ENCODE measurements around the gene CCR6. TPM values are rescaled to one million over a fixed set of nuclear protein-coding genes. Genes with fewer than 3 reads are reported as not detected.
"Not testable (repeated sequence)": the region's sequence is repeated elsewhere in the genome, so short reads cannot be mapped to it uniquely, and the experiment has no call there.

CCR6 gene
- total RNA-seq, 1 experiment from 2014 or later: not detected

GRCh38 chr6:167169867-167170266 is 47.0 kb downstream of the CCR6 start:
- not testable (repeated sequence) for DNase-seq (ENCODE audit: low read depth)

- not testable (repeated sequence) for DNase-seq (ENCODE audit: low read depth)
Measured at GRCh38 chr6:167171300-167171699, 48.4 kb downstream of the CCR6 start.

- DNase-seq (ENCODE audit: low read depth): not testable (repeated sequence)
Measured at GRCh38 chr6:167172011-167172410, 49.1 kb downstream of the CCR6 start.

GRCh38 chr6:167177271-167177670 is 54.4 kb downstream of the CCR6 start:
- not testable (repeated sequence) for DNase-seq (ENCODE audit: low read depth)

- DNase-seq (ENCODE audit: low read depth): not testable (repeated sequence)
Measured at GRCh38 chr6:167178896-167179655, 56.2 kb downstream of the CCR6 start.

GRCh38 chr6:167180086-167180485 is 57.2 kb downstream of the CCR6 start:
- DNase-seq (ENCODE audit: low read depth): not testable (repeated sequence)

- DNase-seq (ENCODE audit: low read depth): not testable (repeated sequence)
Measured at GRCh38 chr6:167181351-167181750, 58.5 kb downstream of the CCR6 start.

GRCh38 chr6:167182913-167183314 is 60.0 kb downstream of the CCR6 start:
- not testable (repeated sequence) for DNase-seq (ENCODE audit: low read depth)

GRCh38 chr6:167185101-167185500 is 62.2 kb downstream of the CCR6 start:
- not testable (repeated sequence) for DNase-seq (ENCODE audit: low read depth)

- not testable (repeated sequence) for DNase-seq (ENCODE audit: low read depth)
Measured at GRCh38 chr6:167187275-167187674, 64.4 kb downstream of the CCR6 start.

Other genes starting within 250 kb of the CCR6 start
- gene RNASET2, start 166.5 kb upstream of the CCR6 start, total RNA-seq (2014; rRNA removed; shearing (Covaris generic)): 19.2 and 26.7 TPM in 2 replicates
- 41.4 and 54.5 TPM in 2 replicates for gene CEP43, start 123.7 kb upstream of the CCR6 start, total RNA-seq (2014; rRNA removed; shearing (Covaris generic))
- gene GPR31, start 34.9 kb downstream of the CCR6 start, total RNA-seq (2014; rRNA removed; shearing (Covaris generic)): not detected in 2 replicates
- gene UNC93A, start 168.2 kb downstream of the CCR6 start, total RNA-seq (2014; rRNA removed; shearing (Covaris generic)): not detected in 2 replicates
- gene TTLL2, start 202.0 kb downstream of the CCR6 start, total RNA-seq (2014; rRNA removed; shearing (Covaris generic)): not detected in 2 replicates